Mammary epithelial cell (primary cell): ENCODE results near the gene OR5H15.

Experiments used
- EZH2 ChIP-seq: IDR thresholded peaks from 2 replicates; pipeline ENCODE4 v1.6.1; 2012; ENCODE audit warnings: low read length, inconsistent platforms, borderline replicate concordance
- TF ChIP-seq, protein P1 (sequence below), 2 donors: IDR thresholded peaks in 1 of 2; conservative IDR thresholded peaks in 1 of 2; 2 replicates each; pipeline ENCODE4 v1.5.1; 2011 to 2012; ENCODE audit warnings: inconsistent platforms in 2 of 2, low read length in 2 of 2, mild to moderate bottlenecking in 2 of 2, control low read depth in 1 of 2, low read depth in 1 of 2; ENCODE audit not compliant: insufficient read depth in 1 of 2; ENCODE audit errors: extremely low read depth in 1 of 2

GRCh38 chr3:98151241-98151640, 15.3 kb upstream of the OR5H15 start:
- TF ChIP-seq, protein P1, sequence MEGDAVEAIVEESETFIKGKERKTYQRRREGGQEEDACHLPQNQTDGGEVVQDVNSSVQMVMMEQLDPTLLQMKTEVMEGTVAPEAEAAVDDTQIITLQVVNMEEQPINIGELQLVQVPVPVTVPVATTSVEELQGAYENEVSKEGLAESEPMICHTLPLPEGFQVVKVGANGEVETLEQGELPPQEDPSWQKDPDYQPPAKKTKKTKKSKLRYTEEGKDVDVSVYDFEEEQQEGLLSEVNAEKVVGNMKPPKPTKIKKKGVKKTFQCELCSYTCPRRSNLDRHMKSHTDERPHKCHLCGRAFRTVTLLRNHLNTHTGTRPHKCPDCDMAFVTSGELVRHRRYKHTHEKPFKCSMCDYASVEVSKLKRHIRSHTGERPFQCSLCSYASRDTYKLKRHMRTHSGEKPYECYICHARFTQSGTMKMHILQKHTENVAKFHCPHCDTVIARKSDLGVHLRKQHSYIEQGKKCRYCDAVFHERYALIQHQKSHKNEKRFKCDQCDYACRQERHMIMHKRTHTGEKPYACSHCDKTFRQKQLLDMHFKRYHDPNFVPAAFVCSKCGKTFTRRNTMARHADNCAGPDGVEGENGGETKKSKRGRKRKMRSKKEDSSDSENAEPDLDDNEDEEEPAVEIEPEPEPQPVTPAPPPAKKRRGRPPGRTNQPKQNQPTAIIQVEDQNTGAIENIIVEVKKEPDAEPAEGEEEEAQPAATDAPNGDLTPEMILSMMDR (conservative IDR thresholded peaks at IDR 0.05 in 1 of 2, IDR thresholded peaks at IDR 0.05 in 1 of 2; ENCODE audit: extremely low read depth in 1 of 2, insufficient read depth in 1 of 2, low read depth in 1 of 2, low read length in 2 of 2) = no peak
- no peak for TF ChIP-seq EZH2
